Measurements from ENCODE around the gene KCNMA1.

Gene KCNMA1

GRCh38 chr10:77541944-77542343 lies 95.7 kb downstream of the KCNMA1 start:
- Histone ChIP-seq H3K27me3 (ENCODE audit: low read length) (no peaks in the 10 kb centered on the region), H3K27ac (ENCODE audit: low read depth, low read length) (no peak overlapping the region), H2AFZ (ENCODE audit: low read depth, low read length, severe bottlenecking) (no peak overlapping the region), H3K4me2 (ENCODE audit: low read depth, low read length, poor library complexity, severe bottlenecking) (no peak overlapping the region), H3K4me3 (ENCODE audit: insufficient read depth, low read length, poor library complexity, severe bottlenecking) (no peak overlapping the region), H3K9ac (ENCODE audit: low read length) (no peak overlapping the region), H3F3A (ENCODE audit: insufficient read depth) (no peaks in the 10 kb centered on the region), H4K20me1 (ENCODE audit: low read depth, low read length) (no peaks in the 10 kb centered on the region), H3K9me2 (replicated peaks; ENCODE audit: insufficient read depth, low read length) (no peaks in the 10 kb centered on the region), H3K79me2 (ENCODE audit: insufficient read depth, low read length) (no peaks in the 10 kb centered on the region), H3K36me3 (ENCODE audit: low read length) (no peaks in the 10 kb centered on the region), H3K9me3 (ENCODE audit: insufficient read depth, low read length) (no peaks in the 10 kb centered on the region)
- TF ChIP-seq CTCF (IDR thresholded peaks at IDR 0.05; ENCODE audit: insufficient read depth, low read length, poor library complexity, severe bottlenecking) (no peak), EZH2phosphoT487 (conservative IDR thresholded peaks at IDR 0.05; ENCODE audit: low read length) (no peak)

GRCh38 chr10:77541247-77541646 lies 96.4 kb downstream of the KCNMA1 start:
- Histone ChIP-seq H3F3A (ENCODE audit: insufficient read depth) (no peaks in the 10 kb centered on the region), H3K4me2 (ENCODE audit: low read depth, low read length, poor library complexity, severe bottlenecking) (no peak overlapping the region), H3K36me3 (ENCODE audit: low read length) (no peaks in the 10 kb centered on the region), H3K27me3 (ENCODE audit: low read length) (no peaks in the 10 kb centered on the region), H2AFZ (ENCODE audit: low read depth, low read length, severe bottlenecking) (no peak overlapping the region), H3K4me3 (ENCODE audit: insufficient read depth, low read length, poor library complexity, severe bottlenecking) (no peak overlapping the region), H4K20me1 (ENCODE audit: low read depth, low read length) (no peaks in the 10 kb centered on the region), H3K9ac (ENCODE audit: low read length) (no peak overlapping the region), H3K9me3 (ENCODE audit: insufficient read depth, low read length) (no peaks in the 10 kb centered on the region), H3K27ac (ENCODE audit: low read depth, low read length) (no peak overlapping the region), H3K79me2 (ENCODE audit: insufficient read depth, low read length) (no peaks in the 10 kb centered on the region), H3K9me2 (replicated peaks; ENCODE audit: insufficient read depth, low read length) (no peaks in the 10 kb centered on the region)
- TF ChIP-seq EZH2phosphoT487 (conservative IDR thresholded peaks at IDR 0.05; ENCODE audit: low read length) (no peak), CTCF (IDR thresholded peaks at IDR 0.05; ENCODE audit: insufficient read depth, low read length, poor library complexity, severe bottlenecking) (no peak)

- H3K36me3 ChIP-seq (ENCODE audit: low read length), result no peaks in the 10 kb centered on the region
- no peak for TF ChIP-seq CTCF (IDR thresholded peaks at IDR 0.05; ENCODE audit: insufficient read depth, low read length, poor library complexity, severe bottlenecking)
- no peak overlapping the region for H3K4me3 ChIP-seq (ENCODE audit: insufficient read depth, low read length, poor library complexity, severe bottlenecking)
- no peaks in the 10 kb centered on the region for H3K9me2 ChIP-seq (replicated peaks; ENCODE audit: insufficient read depth, low read length)
- H4K20me1 ChIP-seq (ENCODE audit: low read depth, low read length), result no peaks in the 10 kb centered on the region
- no peak overlapping the region for H2AFZ ChIP-seq (ENCODE audit: low read depth, low read length, severe bottlenecking)
- no peaks in the 10 kb centered on the region for H3K27me3 ChIP-seq (ENCODE audit: low read length)
- no peaks in the 10 kb centered on the region for H3K9me3 ChIP-seq (ENCODE audit: insufficient read depth, low read length)
- no peaks in the 10 kb centered on the region for H3F3A ChIP-seq (ENCODE audit: insufficient read depth)
- no peaks in the 10 kb centered on the region for H3K79me2 ChIP-seq (ENCODE audit: insufficient read depth, low read length)
- no peak overlapping the region for H3K27ac ChIP-seq (ENCODE audit: low read depth, low read length)
- no peak overlapping the region for H3K9ac ChIP-seq (ENCODE audit: low read length)
- no peak overlapping the region for H3K4me2 ChIP-seq (ENCODE audit: low read depth, low read length, poor library complexity, severe bottlenecking)
These were observed 98.3 kb downstream of the KCNMA1 start for GRCh38 chr10:77539147-77539935.

Measured in SU-DHL-6 (cell line).